ENCODE data around the gene BPIFA1. TPM values are rescaled to one million over a fixed set of nuclear protein-coding genes. Genes with fewer than 3 reads are reported as not detected.

The BPIFA1 gene
- total RNA-seq, 1 experiment from 2014 or later = not detected

GRCh38 chr20:33275871-33276270 is 40.1 kb downstream of the BPIFA1 start:
- DNase-seq = no peak
- Histone ChIP-seq H3K9me2 (replicated peaks; ENCODE audit: insufficient read depth, low read length) (no peaks in the 10 kb centered on the region), H3K4me1 (ENCODE audit: low read length) (no peaks in the 10 kb centered on the region), H3K79me2 (ENCODE audit: low read length) (no peaks in the 10 kb centered on the region), H3K27ac (ENCODE audit: low read length) (no peak overlapping the region), H2AFZ (ENCODE audit: low read length) (no peak overlapping the region), H3K4me2 (ENCODE audit: low read depth, low read length, poor library complexity, severe bottlenecking) (no peak overlapping the region), H3K27me3 (ENCODE audit: low read length) (no peaks in the 10 kb centered on the region), H3K9me3 (ENCODE audit: low read length) (no peaks in the 10 kb centered on the region), H3K9ac (ENCODE audit: low read length) (no peak overlapping the region), H4K20me1 (ENCODE audit: insufficient read depth, low read depth, low read length) (no peaks in the 10 kb centered on the region), H3K4me3 (ENCODE audit: low read length) (no peak overlapping the region), H3K36me3 (ENCODE audit: insufficient read depth, low read length) (no peaks in the 10 kb centered on the region)

GRCh38 chr20:33276303-33277113 is 40.7 kb downstream of the BPIFA1 start:
- Histone ChIP-seq H3K36me3 (ENCODE audit: insufficient read depth, low read length) (no peaks in the 10 kb centered on the region), H3K9me2 (replicated peaks; ENCODE audit: insufficient read depth, low read length) (no peaks in the 10 kb centered on the region), H3K27ac (ENCODE audit: low read length) (no peak overlapping the region), H3K9me3 (ENCODE audit: low read length) (no peaks in the 10 kb centered on the region), H3K4me2 (ENCODE audit: low read depth, low read length, poor library complexity, severe bottlenecking) (no peak overlapping the region), H4K20me1 (ENCODE audit: insufficient read depth, low read depth, low read length) (no peaks in the 10 kb centered on the region), H3K9ac (ENCODE audit: low read length) (no peak overlapping the region), H3K4me1 (ENCODE audit: low read length) (no peaks in the 10 kb centered on the region), H3K79me2 (ENCODE audit: low read length) (no peaks in the 10 kb centered on the region), H3K27me3 (ENCODE audit: low read length) (no peaks in the 10 kb centered on the region), H3K4me3 (ENCODE audit: low read length) (no peak overlapping the region), H2AFZ (ENCODE audit: low read length) (no peak overlapping the region)
- no peak for DNase-seq

DNA sequence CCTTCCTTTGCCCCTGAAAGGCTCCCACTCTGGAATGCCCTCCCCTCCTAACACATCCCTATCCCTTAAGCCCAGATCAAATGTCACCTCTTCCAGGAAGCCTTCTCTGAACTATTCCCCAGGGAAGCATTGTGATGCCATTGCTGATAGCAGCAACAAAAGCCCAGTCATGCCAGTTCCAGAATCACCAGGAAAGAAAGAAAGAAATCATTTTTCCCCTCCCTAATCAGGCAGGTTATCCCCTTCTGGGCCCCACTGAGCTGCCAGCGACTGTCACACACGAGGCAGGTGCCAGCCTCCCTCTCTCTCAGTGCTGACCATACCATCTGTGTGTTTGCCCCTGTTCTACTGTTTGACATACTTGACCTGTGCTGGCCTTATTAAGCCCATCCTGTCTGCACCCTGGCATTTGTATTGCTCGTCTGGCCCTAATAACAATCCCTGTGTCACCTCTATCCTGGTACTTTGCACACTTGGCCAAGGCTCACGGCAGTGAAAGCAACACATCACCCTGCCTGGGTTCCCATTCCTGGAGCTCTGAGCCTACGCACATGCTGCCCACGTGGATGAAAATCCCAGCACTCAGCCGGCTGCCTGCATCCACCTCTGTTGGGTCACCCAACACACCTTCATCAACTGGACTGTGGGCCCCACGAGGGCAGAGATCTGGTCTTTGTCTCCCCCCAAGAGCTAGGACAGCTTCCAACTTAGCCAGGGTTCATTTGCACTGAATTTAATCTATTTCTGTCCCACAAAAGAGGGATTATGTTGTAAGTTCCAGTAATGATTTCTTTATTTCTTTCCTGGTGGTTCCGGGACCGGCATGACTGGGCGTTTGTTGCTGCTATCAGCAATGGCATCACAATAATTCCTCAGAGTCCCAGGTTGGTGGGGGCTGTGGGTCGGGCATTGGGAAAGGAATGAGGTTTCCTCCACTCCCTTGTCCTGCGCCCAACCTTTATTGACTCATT is 42.0 kb downstream of the BPIFA1 start:
- Histone ChIP-seq H3K9me3 (ENCODE audit: low read length) (no peaks in the 10 kb centered on the region), H4K20me1 (ENCODE audit: insufficient read depth, low read depth, low read length) (no peaks in the 10 kb centered on the region), H3K27me3 (ENCODE audit: low read length) (no peaks in the 10 kb centered on the region), H3K4me1 (ENCODE audit: low read length) (no peaks in the 10 kb centered on the region), H3K4me2 (ENCODE audit: low read depth, low read length, poor library complexity, severe bottlenecking) (no peak overlapping the region), H3K9me2 (replicated peaks; ENCODE audit: insufficient read depth, low read length) (no peaks in the 10 kb centered on the region), H3K27ac (ENCODE audit: low read length) (no peak overlapping the region), H3K79me2 (ENCODE audit: low read length) (no peaks in the 10 kb centered on the region), H2AFZ (ENCODE audit: low read length) (no peak overlapping the region), H3K9ac (ENCODE audit: low read length) (no peak overlapping the region), H3K4me3 (ENCODE audit: low read length) (no peak overlapping the region), H3K36me3 (ENCODE audit: insufficient read depth, low read length) (no peaks in the 10 kb centered on the region)
- no peak for DNase-seq

DNA sequence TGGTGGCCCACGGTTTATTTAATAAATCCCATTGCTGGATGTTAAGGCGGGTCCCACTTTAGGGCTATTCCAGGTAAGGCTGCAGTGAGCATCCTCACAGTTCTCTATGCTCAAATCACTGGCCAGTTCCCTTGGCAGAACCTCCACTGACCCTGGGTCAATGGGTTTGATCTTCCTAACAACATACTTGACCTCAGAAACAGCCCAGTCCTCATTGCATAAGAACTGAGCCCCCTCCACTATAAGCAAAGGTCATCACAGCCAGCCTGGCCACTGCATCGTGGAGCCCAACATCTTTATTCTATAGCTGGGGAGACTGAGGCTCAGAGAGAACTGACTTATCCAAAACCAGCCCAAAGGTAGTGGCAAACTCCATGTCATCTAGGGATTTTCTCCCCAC is 42.9 kb downstream of the BPIFA1 start:
- no peak for DNase-seq
- Histone ChIP-seq H3K4me1 (ENCODE audit: low read length) (no peaks in the 10 kb centered on the region), H3K36me3 (ENCODE audit: insufficient read depth, low read length) (no peaks in the 10 kb centered on the region), H2AFZ (ENCODE audit: low read length) (no peak overlapping the region), H4K20me1 (ENCODE audit: insufficient read depth, low read depth, low read length) (no peaks in the 10 kb centered on the region), H3K9me2 (replicated peaks; ENCODE audit: insufficient read depth, low read length) (no peaks in the 10 kb centered on the region), H3K27ac (ENCODE audit: low read length) (no peak overlapping the region), H3K4me2 (ENCODE audit: low read depth, low read length, poor library complexity, severe bottlenecking) (no peak overlapping the region), H3K9me3 (ENCODE audit: low read length) (no peaks in the 10 kb centered on the region), H3K79me2 (ENCODE audit: low read length) (no peaks in the 10 kb centered on the region), H3K27me3 (ENCODE audit: low read length) (no peaks in the 10 kb centered on the region), H3K9ac (ENCODE audit: low read length) (no peak overlapping the region), H3K4me3 (ENCODE audit: low read length) (no peak overlapping the region)

- DNase-seq = no peak
- H3K27ac ChIP-seq (ENCODE audit: low read length) = no peak overlapping the region
- H3K9me2 ChIP-seq (replicated peaks; ENCODE audit: insufficient read depth, low read length) = no peaks in the 10 kb centered on the region
- no peak overlapping the region for H3K4me2 ChIP-seq (ENCODE audit: low read depth, low read length, poor library complexity, severe bottlenecking)
- no peaks in the 10 kb centered on the region for H4K20me1 ChIP-seq (ENCODE audit: insufficient read depth, low read depth, low read length)
- H3K79me2 ChIP-seq (ENCODE audit: low read length) = no peaks in the 10 kb centered on the region
- no peaks in the 10 kb centered on the region for H3K4me1 ChIP-seq (ENCODE audit: low read length)
- no peaks in the 10 kb centered on the region for H3K36me3 ChIP-seq (ENCODE audit: insufficient read depth, low read length)
- H3K27me3 ChIP-seq (ENCODE audit: low read length) = no peaks in the 10 kb centered on the region
- no peak overlapping the region for H3K4me3 ChIP-seq (ENCODE audit: low read length)
- no peaks in the 10 kb centered on the region for H3K9me3 ChIP-seq (ENCODE audit: low read length)
- H2AFZ ChIP-seq (ENCODE audit: low read length) = no peak overlapping the region
- H3K9ac ChIP-seq (ENCODE audit: low read length) = no peak overlapping the region
Observed at GRCh38 chr20:33279261-33279910, 43.6 kb downstream of the BPIFA1 start.

GRCh38 chr20:33280000-33280680 is 44.3 kb downstream of the BPIFA1 start:
- Histone ChIP-seq H3K9me2 (replicated peaks; ENCODE audit: insufficient read depth, low read length) (no peaks in the 10 kb centered on the region), H3K79me2 (ENCODE audit: low read length) (no peaks in the 10 kb centered on the region), H3K9me3 (ENCODE audit: low read length) (no peaks in the 10 kb centered on the region), H4K20me1 (ENCODE audit: insufficient read depth, low read depth, low read length) (no peaks in the 10 kb centered on the region), H3K4me1 (ENCODE audit: low read length) (no peaks in the 10 kb centered on the region), H3K9ac (ENCODE audit: low read length) (no peak overlapping the region), H2AFZ (ENCODE audit: low read length) (no peak overlapping the region), H3K4me3 (ENCODE audit: low read length) (no peak overlapping the region), H3K36me3 (ENCODE audit: insufficient read depth, low read length) (no peaks in the 10 kb centered on the region), H3K4me2 (ENCODE audit: low read depth, low read length, poor library complexity, severe bottlenecking) (no peak overlapping the region), H3K27me3 (ENCODE audit: low read length) (no peaks in the 10 kb centered on the region), H3K27ac (ENCODE audit: low read length) (no peak overlapping the region)
- no peak for DNase-seq

DNA sequence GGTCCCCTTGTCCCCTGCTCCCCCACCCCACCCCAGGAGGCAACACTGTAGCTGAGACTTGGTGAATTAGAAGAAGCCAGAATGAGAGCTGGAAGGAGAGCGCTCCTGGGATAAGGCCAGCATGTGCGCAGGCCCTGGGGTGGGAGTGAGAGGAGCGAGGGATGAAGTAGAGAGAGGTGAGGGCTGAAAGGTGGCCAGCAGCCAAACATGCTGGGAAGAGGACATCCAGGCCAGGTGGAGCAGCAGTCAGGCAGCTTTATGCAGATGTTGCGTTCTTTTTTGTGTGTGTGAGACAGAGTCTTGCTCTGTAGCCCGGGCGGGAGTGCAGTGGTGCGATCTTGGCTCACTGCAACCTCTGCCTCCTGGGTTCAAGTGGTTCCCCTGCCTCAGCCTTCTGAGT is 45.0 kb downstream of the BPIFA1 start:
- H3K27me3 ChIP-seq (ENCODE audit: low read length) = no peaks in the 10 kb centered on the region
- no peaks in the 10 kb centered on the region for H4K20me1 ChIP-seq (ENCODE audit: insufficient read depth, low read depth, low read length)
- H3K9me2 ChIP-seq (replicated peaks; ENCODE audit: insufficient read depth, low read length) = no peaks in the 10 kb centered on the region
- H3K36me3 ChIP-seq (ENCODE audit: insufficient read depth, low read length) = no peaks in the 10 kb centered on the region
- no peaks in the 10 kb centered on the region for H3K9me3 ChIP-seq (ENCODE audit: low read length)
- H3K4me3 ChIP-seq (ENCODE audit: low read length) = no peak overlapping the region
- H3K9ac ChIP-seq (ENCODE audit: low read length) = no peak overlapping the region
- H3K4me2 ChIP-seq (ENCODE audit: low read depth, low read length, poor library complexity, severe bottlenecking) = no peak overlapping the region
- no peaks in the 10 kb centered on the region for H3K4me1 ChIP-seq (ENCODE audit: low read length)
- H3K27ac ChIP-seq (ENCODE audit: low read length) = no peak overlapping the region
- H3K79me2 ChIP-seq (ENCODE audit: low read length) = no peaks in the 10 kb centered on the region
- no peak overlapping the region for H2AFZ ChIP-seq (ENCODE audit: low read length)
- DNase-seq = no peak

All from Karpas-422 (cell line).